HEK293 (cell line): Measurements from ENCODE around the gene TRAF2.

ENCODE experiments used
- CTCF ChIA-PET: fragments of 350-600 bp; formaldehyde crosslinking; extraction: SDS; loops from one replicate; lab custom pipeline; 2021; ENCODE audit warnings: antibody characterized with exemption; lab: Yijun Ruan, JAX
- POLR2A ChIA-PET: fragments of 300-600 bp; formaldehyde crosslinking; extraction: SDS; loops from one replicate; lab custom pipeline; 2020; ENCODE audit warnings: antibody characterized with exemption, inconsistent platforms; lab: Yijun Ruan, JAX
- H3K27ac ChIP-seq: fragments of 200-500 bp; sonication (Bioruptor generic); 2 replicates; pipeline ENCODE4 v1.5.1; 2014; ENCODE audit warnings: low read depth, low read length, control low read depth, inconsistent platforms; ENCODE audit errors: extremely low read depth
- H3K36me3 ChIP-seq, 2 experiments: fragments of 200-500 bp in 1 of 2; sonication (Bioruptor generic) in 1 of 2; 1 replicate in 1 of 2; 2 replicates in 1 of 2; pipeline ENCODE4 v1.5.1; 2014 to 2017; ENCODE audit warnings: inconsistent platforms in 2 of 2, low read length in 2 of 2; ENCODE audit not compliant: control insufficient read depth in 2 of 2, insufficient read depth in 1 of 2
- H3K4me1 ChIP-seq: fragments of 200-500 bp; sonication (Bioruptor generic); 2 replicates; pipeline ENCODE4 v1.5.1; 2014; ENCODE audit warnings: mild to moderate bottlenecking, low read length, inconsistent platforms; ENCODE audit not compliant: control insufficient read depth, insufficient read depth
- H3K4me3 ChIP-seq: 2 replicates; pipeline ENCODE4 v1.5.1; 2011; ENCODE audit warnings: low read depth, mild to moderate bottlenecking, control low read depth, low read length, moderate library complexity
- H3K9me3 ChIP-seq: fragments of 200-500 bp; sonication (Bioruptor generic); 2 replicates; pipeline ENCODE4 v1.5.1; 2014; ENCODE audit warnings: low read depth, low read length, inconsistent platforms; ENCODE audit not compliant: control insufficient read depth, insufficient read depth
- EGR2 ChIP-seq: fragments of 450-650 bp; formaldehyde crosslinking; IDR thresholded peaks from 2 replicates; pipeline ENCODE4 v1.5.1; 2016; ENCODE audit warnings: low read depth, missing biosample characterization, missing genetic modification characterization
- GLIS1 ChIP-seq: fragments of 450-650 bp; formaldehyde crosslinking; IDR thresholded peaks from 2 replicates; pipeline ENCODE4 v1.5.1; 2016; ENCODE audit warnings: missing biosample characterization, missing genetic modification characterization
- KLF1 ChIP-seq: fragments of 450-650 bp; formaldehyde crosslinking; IDR thresholded peaks from 2 replicates; pipeline ENCODE4 v1.5.1; 2016; ENCODE audit warnings: missing biosample characterization, missing genetic modification characterization
- SCRT1 ChIP-seq: fragments of 450-650 bp; formaldehyde crosslinking; IDR thresholded peaks from 2 replicates; pipeline ENCODE4 v1.5.1; 2016; ENCODE audit warnings: missing biosample characterization, missing genetic modification characterization, borderline replicate concordance
- SP3 ChIP-seq: fragments of 450-650 bp; formaldehyde crosslinking; IDR thresholded peaks from 2 replicates; pipeline ENCODE4 v1.5.1; 2016; ENCODE audit warnings: missing biosample characterization, missing genetic modification characterization
- ZBTB1 ChIP-seq: fragments of 450-650 bp; formaldehyde crosslinking; IDR thresholded peaks from 2 replicates; pipeline ENCODE4 v1.5.1; 2016; ENCODE audit warnings: missing biosample characterization, missing genetic modification characterization
- ZBTB26 ChIP-seq: fragments of 450-650 bp; formaldehyde crosslinking; optimal IDR thresholded peaks from 2 replicates; pipeline ENCODE3; 2016; ENCODE audit warnings: missing biosample characterization, mild to moderate bottlenecking, missing genetic modification characterization
- ZFHX2 ChIP-seq: fragments of 450-650 bp; formaldehyde crosslinking; conservative IDR thresholded peaks from 2 replicates; pipeline ENCODE4 v1.5.1; 2016; ENCODE audit warnings: missing biosample characterization, missing genetic modification characterization
- ZNF16 ChIP-seq: fragments of 450-650 bp; formaldehyde crosslinking; IDR thresholded peaks from 2 replicates; pipeline ENCODE4 v1.5.1; 2016; ENCODE audit warnings: low read depth, missing biosample characterization, missing genetic modification characterization
- ZNF174 ChIP-seq: fragments of 450-650 bp; formaldehyde crosslinking; IDR thresholded peaks from 2 replicates; pipeline ENCODE4 v1.5.0; 2017; ENCODE audit warnings: missing biosample characterization, mild to moderate bottlenecking, missing genetic modification characterization
- ZNF24 ChIP-seq: fragments of 450-650 bp; formaldehyde crosslinking; IDR thresholded peaks from 2 replicates; pipeline ENCODE4 v1.5.1; 2016; ENCODE audit warnings: missing biosample characterization, missing genetic modification characterization
- ZNF248 ChIP-seq: fragments of 450-650 bp; formaldehyde crosslinking; IDR thresholded peaks from 2 replicates; pipeline ENCODE4 v1.5.1; 2017; ENCODE audit warnings: missing biosample characterization, missing genetic modification characterization
- ZNF266 ChIP-seq: fragments of 450-650 bp; formaldehyde crosslinking; IDR thresholded peaks from 2 replicates; pipeline ENCODE4 v1.5.1; 2016; ENCODE audit warnings: missing biosample characterization, missing genetic modification characterization, low read depth
- ZNF324 ChIP-seq: fragments of 450-650 bp; formaldehyde crosslinking; IDR thresholded peaks from 2 replicates; pipeline ENCODE4 v1.5.1; 2016; ENCODE audit warnings: missing biosample characterization, missing genetic modification characterization
- ZNF341 ChIP-seq: fragments of 450-650 bp; formaldehyde crosslinking; IDR thresholded peaks from 2 replicates; pipeline ENCODE4; 2016; ENCODE audit warnings: low read depth, missing biosample characterization, missing genetic modification characterization
- ZNF629 ChIP-seq: fragments of 450-650 bp; formaldehyde crosslinking; IDR thresholded peaks from 2 replicates; pipeline ENCODE4 v1.5.1; 2017; ENCODE audit warnings: missing biosample characterization, missing genetic modification characterization
- ZSCAN5A ChIP-seq: fragments of 450-650 bp; formaldehyde crosslinking; IDR thresholded peaks from 2 replicates; pipeline ENCODE4 v1.5.1; 2016; ENCODE audit warnings: missing biosample characterization, missing genetic modification characterization
- TF ChIP-seq, protein P1 (sequence below): fragments of 450-650 bp; formaldehyde crosslinking; conservative IDR thresholded peaks from 2 replicates; pipeline ENCODE4 v1.5.1; 2016; ENCODE audit warnings: low read depth, missing biosample characterization, missing genetic modification characterization
- TF ChIP-seq, protein P2 (sequence below): fragments of 450-650 bp; formaldehyde crosslinking; IDR thresholded peaks from 2 replicates; pipeline ENCODE4 v1.5.1; 2016; ENCODE audit warnings: missing biosample characterization, missing genetic modification characterization
- TF ChIP-seq, protein P3 (sequence below): fragments of 450-650 bp; formaldehyde crosslinking; IDR thresholded peaks from 2 replicates; pipeline ENCODE4 v1.5.1; 2016; ENCODE audit warnings: missing biosample characterization, missing genetic modification characterization

TRAF2 gene

GRCh38 chr9:136969150-136969549 is 82.8 kb downstream of the TRAF2 start:
- Histone ChIP-seq H3K4me3 (no peak overlapping the region), H3K4me1 (no peaks in the 10 kb centered on the region), H3K27ac (no peak overlapping the region)
- POLR2A ChIA-PET, result interaction anchor here (1.0 kb wide), 1 partner anchor 21 kb away, joined by 3 read pairs; no protein-coding TSS in a partner anchor
- TF ChIP-seq ZBTB1 (tag by site-specific recombination) (no peak), SCRT1 (no peak), ZNF248 (tag by site-specific recombination) (no peak), ZSCAN5A (no peak), ZNF174 (tag by site-specific recombination) (no peak), ZNF629 (tag by site-specific recombination) (no peak), EGR2 (tag by site-specific recombination) (peak; percentile 47), ZFHX2 (peak; percentile 39), ZNF24 (tag by site-specific recombination) (no peak), ZNF16 (tag by site-specific recombination) (no peak), ZNF324 (tag by site-specific recombination) (no peak)
- TF ChIP-seq, protein P1, sequence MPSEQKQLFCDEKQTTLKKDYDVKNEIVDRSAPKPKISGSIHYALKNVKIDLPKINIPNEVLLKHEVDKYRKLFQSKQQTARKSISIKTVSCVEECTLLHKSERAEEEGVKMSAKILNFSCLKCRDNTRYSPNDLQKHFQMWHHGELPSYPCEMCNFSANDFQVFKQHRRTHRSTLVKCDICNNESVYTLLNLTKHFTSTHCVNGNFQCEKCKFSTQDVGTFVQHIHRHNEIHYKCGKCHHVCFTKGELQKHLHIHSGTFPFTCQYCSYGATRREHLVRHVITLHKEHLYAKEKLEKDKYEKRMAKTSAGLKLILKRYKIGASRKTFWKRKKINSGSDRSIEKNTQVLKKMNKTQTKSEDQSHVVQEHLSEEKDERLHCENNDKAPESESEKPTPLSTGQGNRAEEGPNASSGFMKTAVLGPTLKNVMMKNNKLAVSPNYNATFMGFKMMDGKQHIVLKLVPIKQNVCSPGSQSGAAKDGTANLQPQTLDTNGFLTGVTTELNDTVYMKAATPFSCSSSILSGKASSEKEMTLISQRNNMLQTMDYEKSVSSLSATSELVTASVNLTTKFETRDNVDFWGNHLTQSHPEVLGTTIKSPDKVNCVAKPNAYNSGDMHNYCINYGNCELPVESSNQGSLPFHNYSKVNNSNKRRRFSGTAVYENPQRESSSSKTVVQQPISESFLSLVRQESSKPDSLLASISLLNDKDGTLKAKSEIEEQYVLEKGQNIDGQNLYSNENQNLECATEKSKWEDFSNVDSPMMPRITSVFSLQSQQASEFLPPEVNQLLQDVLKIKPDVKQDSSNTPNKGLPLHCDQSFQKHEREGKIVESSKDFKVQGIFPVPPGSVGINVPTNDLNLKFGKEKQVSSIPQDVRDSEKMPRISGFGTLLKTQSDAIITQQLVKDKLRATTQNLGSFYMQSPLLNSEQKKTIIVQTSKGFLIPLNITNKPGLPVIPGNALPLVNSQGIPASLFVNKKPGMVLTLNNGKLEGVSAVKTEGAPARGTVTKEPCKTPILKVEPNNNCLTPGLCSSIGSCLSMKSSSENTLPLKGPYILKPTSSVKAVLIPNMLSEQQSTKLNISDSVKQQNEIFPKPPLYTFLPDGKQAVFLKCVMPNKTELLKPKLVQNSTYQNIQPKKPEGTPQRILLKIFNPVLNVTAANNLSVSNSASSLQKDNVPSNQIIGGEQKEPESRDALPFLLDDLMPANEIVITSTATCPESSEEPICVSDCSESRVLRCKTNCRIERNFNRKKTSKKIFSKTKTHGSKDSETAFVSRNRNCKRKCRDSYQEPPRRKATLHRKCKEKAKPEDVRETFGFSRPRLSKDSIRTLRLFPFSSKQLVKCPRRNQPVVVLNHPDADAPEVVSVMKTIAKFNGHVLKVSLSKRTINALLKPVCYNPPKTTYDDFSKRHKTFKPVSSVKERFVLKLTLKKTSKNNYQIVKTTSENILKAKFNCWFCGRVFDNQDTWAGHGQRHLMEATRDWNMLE (tag by site-specific recombination), result no peak
- TF ChIP-seq, all 188 proteins: peak for 2
- CTCF ChIA-PET, result interaction anchor here (1.5 kb wide), 1 partner anchor 66 kb away, joined by 3 read pairs; no protein-coding TSS in a partner anchor
- Histone ChIP-seq H3K36me3 (no peaks in the 10 kb centered on the region), H3K9me3 (no peaks in the 10 kb centered on the region)

DNA sequence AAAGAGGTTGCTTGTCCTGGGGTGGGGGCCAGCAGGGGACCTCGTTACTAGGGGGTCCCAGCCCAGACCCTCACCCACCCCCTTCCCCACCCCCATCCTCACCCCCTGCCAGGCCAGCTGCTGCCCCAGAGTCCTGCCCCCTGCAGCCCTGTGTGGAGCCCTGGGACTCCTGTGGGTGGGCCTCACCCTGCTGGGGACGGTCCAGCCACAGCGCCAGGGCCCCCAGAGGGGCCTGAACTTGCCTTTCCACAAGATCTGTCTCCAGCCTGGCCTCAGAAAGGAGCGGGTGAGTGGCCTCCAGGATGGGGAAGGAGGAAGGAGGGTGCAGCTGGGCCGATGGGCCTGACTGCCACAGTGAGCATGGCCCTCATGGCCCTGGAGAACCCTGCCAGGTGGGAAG is 83.5 kb downstream of the TRAF2 start:
- ChIA-PET CTCF (no interaction called here), POLR2A (no interaction called here)
- H3K9me3 ChIP-seq, result no peaks in the 10 kb centered on the region
- H3K27ac ChIP-seq, result no peak overlapping the region
- TF ChIP-seq GLIS1, result peak; percentile 78
- no peak for TF ChIP-seq ZNF341
- no peak overlapping the region for H3K4me3 ChIP-seq
- no peaks in the 10 kb centered on the region for H3K4me1 ChIP-seq
- no peaks in the 10 kb centered on the region for H3K36me3 ChIP-seq

DNA sequence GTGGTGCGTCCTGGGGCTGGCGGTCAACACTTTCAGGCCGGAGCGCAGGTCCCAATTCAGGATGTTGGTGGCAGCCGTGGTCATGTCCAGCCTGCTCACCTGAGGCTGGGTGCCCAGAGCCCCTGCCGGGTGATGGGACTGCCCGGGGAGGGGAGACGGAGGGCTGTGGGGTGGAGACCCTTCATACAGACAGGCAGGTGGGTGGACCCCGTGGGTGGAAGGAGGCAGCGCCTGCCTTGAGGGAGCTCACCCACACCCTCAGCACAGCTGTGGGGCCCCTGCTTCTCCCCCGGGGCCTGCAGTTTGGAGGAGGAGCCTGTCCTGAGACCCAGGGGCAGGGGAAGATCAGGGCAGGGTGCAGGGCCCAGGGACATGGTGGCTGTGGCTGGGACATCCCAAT is 84.0 kb downstream of the TRAF2 start:
- Histone ChIP-seq H3K27ac (no peak overlapping the region), H3K9me3 (no peaks in the 10 kb centered on the region), H3K4me3 (no peak overlapping the region), H3K4me1 (no peaks in the 10 kb centered on the region), H3K36me3 (no peaks in the 10 kb centered on the region)
- CTCF ChIA-PET, result interaction anchor here (0.7 to 1.5 kb wide), 2 partner anchors 59 to 183 kb away, joined by 3 to 5 read pairs; no protein-coding TSS in a partner anchor
- POLR2A ChIA-PET, result no interaction called here
- TF ChIP-seq SP3 (tag by site-specific recombination) (no peak), KLF1 (tag by site-specific recombination) (peak; percentile 33; the same call in 1 of the 2 replicates), ZBTB26 (no peak), ZNF266 (tag by site-specific recombination) (no peak), ZFHX2 (peak; percentile 85), EGR2 (tag by site-specific recombination) (peak; percentile 81)
- TF ChIP-seq, protein P2, sequence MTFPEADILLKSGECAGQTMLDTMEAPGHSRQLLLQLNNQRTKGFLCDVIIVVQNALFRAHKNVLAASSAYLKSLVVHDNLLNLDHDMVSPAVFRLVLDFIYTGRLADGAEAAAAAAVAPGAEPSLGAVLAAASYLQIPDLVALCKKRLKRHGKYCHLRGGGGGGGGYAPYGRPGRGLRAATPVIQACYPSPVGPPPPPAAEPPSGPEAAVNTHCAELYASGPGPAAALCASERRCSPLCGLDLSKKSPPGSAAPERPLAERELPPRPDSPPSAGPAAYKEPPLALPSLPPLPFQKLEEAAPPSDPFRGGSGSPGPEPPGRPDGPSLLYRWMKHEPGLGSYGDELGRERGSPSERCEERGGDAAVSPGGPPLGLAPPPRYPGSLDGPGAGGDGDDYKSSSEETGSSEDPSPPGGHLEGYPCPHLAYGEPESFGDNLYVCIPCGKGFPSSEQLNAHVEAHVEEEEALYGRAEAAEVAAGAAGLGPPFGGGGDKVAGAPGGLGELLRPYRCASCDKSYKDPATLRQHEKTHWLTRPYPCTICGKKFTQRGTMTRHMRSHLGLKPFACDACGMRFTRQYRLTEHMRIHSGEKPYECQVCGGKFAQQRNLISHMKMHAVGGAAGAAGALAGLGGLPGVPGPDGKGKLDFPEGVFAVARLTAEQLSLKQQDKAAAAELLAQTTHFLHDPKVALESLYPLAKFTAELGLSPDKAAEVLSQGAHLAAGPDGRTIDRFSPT, result no peak
- TF ChIP-seq, protein P3, sequence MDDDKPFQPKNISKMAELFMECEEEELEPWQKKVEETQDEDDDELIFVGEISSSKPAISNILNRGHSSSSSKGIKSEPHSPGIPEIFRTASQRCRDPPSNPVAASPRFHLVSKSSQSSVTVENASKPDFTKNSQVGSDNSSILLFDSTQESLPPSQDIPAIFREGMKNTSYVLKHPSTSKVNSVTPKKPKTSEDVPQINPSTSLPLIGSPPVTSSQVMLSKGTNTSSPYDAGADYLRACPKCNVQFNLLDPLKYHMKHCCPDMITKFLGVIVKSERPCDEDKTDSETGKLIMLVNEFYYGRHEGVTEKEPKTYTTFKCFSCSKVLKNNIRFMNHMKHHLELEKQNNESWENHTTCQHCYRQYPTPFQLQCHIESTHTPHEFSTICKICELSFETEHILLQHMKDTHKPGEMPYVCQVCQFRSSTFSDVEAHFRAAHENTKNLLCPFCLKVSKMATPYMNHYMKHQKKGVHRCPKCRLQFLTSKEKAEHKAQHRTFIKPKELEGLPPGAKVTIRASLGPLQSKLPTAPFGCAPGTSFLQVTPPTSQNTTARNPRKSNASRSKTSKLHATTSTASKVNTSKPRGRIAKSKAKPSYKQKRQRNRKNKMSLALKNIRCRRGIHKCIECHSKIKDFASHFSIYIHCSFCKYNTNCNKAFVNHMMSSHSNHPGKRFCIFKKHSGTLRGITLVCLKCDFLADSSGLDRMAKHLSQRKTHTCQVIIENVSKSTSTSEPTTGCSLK (tag by site-specific recombination), result no peak
